BJ (cell line): Measurements from ENCODE around the gene SERGEF. TPM values are rescaled to one million over a fixed set of nuclear protein-coding genes. Genes with fewer than 3 reads are reported as not detected.

Experiments
- CTCF ChIA-PET: fragments of 350-600 bp; formaldehyde crosslinking; extraction: SDS; loops from one replicate; lab custom pipeline; 2021; ENCODE audit warnings: antibody characterized with exemption, inconsistent platforms; lab: Yijun Ruan, JAX
- POLR2A ChIA-PET: fragments of 300-600 bp; sonication (Branson Sonifier 250); formaldehyde crosslinking; extraction: SDS; loops from one replicate; lab custom pipeline; 2021; ENCODE audit warnings: antibody characterized with exemption; lab: Charles Lee
- DNase-seq: peaks from one replicate; pipeline ENCODE4 v3.0.0-alpha.2; 2011; ENCODE audit warnings: low read depth
- H3K27me3 ChIP-seq: 2 replicates; pipeline ENCODE4 v1.6.0; 2011; ENCODE audit warnings: low read length; ENCODE audit not compliant: control insufficient read depth, insufficient read depth
- H3K36me3 ChIP-seq: 2 replicates; pipeline ENCODE4 v1.5.1; 2011; ENCODE audit warnings: low read length; ENCODE audit not compliant: control insufficient read depth, insufficient read depth
- H3K4me3 ChIP-seq: 2 replicates; pipeline ENCODE4 v1.5.1; 2011; ENCODE audit warnings: low read depth, mild to moderate bottlenecking, control low read depth, low read length
- polyA plus RNA-seq: library from polyadenylated mRNA; depleted of rRNA; stranded (reverse); fragments of >200 nt; gene quantifications from 2 replicates; pipeline ENCODE4 v1.2.3, GENCODE V29; 2011
- TF ChIP-seq, protein P1 (sequence below): IDR thresholded peaks from 2 replicates; pipeline ENCODE4 v1.5.1; 2011; ENCODE audit warnings: low read depth, mild to moderate bottlenecking, control low read depth, inconsistent platforms, low read length, moderate library complexity; ENCODE audit not compliant: insufficient read depth

Gene SERGEF
- polyA plus RNA-seq, 1 experiment, result 17.4 TPM

DNA sequence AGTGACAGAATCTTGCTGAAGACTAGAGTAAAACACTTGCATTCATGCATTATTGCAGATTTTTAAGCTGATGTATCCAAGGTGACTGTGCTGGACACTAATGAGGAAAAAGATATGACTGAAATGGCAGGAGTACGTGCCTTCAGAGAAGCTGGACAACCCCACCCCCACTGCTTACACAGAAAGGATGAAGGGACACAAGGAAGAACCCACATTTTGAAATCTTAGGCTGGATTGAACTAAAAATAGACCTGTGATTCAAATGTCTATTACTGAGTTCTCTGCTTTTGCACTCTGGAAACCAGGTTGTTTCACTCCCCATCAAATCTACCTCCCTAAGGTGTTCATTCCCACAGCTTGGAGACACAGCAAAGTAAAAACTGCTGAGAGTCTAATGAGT, 161.2 kb downstream of the SERGEF start:
- CTCF ChIA-PET, result interaction anchor here (1.0 to 1.3 kb wide), 2 partner anchors 11 to 12 kb away, joined by 3 to 4 read pairs; no protein-coding TSS in a partner anchor
- POLR2A ChIA-PET, result no interaction called here
- H3K27me3 ChIP-seq, result no peaks in the 10 kb centered on the region
- no peak for DNase-seq
- TF ChIP-seq, protein P1, sequence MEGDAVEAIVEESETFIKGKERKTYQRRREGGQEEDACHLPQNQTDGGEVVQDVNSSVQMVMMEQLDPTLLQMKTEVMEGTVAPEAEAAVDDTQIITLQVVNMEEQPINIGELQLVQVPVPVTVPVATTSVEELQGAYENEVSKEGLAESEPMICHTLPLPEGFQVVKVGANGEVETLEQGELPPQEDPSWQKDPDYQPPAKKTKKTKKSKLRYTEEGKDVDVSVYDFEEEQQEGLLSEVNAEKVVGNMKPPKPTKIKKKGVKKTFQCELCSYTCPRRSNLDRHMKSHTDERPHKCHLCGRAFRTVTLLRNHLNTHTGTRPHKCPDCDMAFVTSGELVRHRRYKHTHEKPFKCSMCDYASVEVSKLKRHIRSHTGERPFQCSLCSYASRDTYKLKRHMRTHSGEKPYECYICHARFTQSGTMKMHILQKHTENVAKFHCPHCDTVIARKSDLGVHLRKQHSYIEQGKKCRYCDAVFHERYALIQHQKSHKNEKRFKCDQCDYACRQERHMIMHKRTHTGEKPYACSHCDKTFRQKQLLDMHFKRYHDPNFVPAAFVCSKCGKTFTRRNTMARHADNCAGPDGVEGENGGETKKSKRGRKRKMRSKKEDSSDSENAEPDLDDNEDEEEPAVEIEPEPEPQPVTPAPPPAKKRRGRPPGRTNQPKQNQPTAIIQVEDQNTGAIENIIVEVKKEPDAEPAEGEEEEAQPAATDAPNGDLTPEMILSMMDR, result no peak
- no peak overlapping the region for H3K4me3 ChIP-seq
- no peaks in the 10 kb centered on the region for H3K36me3 ChIP-seq

DNA sequence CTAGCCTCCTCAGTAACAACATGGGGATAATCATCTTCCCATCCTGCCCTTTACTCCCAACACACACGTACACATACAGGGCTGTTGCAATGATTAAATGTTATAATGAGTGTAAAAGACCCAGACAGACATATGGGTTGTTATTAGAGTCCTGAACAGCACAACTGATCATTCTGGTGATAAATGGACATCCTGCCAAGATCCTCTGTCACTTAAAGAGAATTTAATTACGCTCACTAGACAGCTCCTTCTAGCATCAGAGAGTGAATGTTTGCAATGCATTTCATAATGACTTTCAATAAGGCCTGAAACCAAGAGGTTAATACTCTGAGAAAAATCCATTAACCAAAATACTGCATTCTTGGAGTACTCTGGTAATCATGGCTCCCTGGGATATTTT, 162.5 kb downstream of the SERGEF start:
- DNase-seq, result no peak
- Histone ChIP-seq H3K36me3 (no peaks in the 10 kb centered on the region), H3K27me3 (no peaks in the 10 kb centered on the region), H3K4me3 (no peak overlapping the region)
- TF ChIP-seq, protein P1, result no peak
- ChIA-PET CTCF (interaction anchor here (2.4 kb wide), 1 partner anchor 11 kb away, joined by 8 read pairs; no protein-coding TSS in a partner anchor), POLR2A (no interaction called here)

DNA sequence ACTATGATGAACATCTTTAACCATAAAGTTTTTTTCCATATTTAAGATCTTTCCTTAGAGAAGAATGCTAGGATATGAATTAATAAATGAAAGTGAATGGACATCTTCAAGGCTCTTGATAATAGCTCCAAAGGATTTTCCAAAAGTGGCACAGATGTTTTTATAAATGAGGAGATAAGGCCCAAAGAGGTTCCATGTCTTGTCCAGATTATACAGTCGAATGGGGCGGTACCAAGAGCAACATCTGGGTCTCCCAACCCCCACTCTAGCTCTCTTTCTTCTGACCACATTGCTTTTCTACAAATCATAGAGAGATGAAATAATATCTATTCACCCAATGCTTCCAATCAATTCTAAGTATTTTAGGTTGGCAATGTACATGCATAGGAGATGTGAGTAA, 164.1 kb downstream of the SERGEF start:
- CTCF ChIA-PET, result interaction anchor here (1.4 to 2.4 kb wide), 2 partner anchors 12 to 118 kb away, joined by 3 to 8 read pairs; no protein-coding TSS in a partner anchor
- DNase-seq, result no peak
- POLR2A ChIA-PET, result no interaction called here
- no peaks in the 10 kb centered on the region for H3K36me3 ChIP-seq
- no peaks in the 10 kb centered on the region for H3K27me3 ChIP-seq
- TF ChIP-seq, protein P1, result no peak
- H3K4me3 ChIP-seq, result no peak overlapping the region

DNA sequence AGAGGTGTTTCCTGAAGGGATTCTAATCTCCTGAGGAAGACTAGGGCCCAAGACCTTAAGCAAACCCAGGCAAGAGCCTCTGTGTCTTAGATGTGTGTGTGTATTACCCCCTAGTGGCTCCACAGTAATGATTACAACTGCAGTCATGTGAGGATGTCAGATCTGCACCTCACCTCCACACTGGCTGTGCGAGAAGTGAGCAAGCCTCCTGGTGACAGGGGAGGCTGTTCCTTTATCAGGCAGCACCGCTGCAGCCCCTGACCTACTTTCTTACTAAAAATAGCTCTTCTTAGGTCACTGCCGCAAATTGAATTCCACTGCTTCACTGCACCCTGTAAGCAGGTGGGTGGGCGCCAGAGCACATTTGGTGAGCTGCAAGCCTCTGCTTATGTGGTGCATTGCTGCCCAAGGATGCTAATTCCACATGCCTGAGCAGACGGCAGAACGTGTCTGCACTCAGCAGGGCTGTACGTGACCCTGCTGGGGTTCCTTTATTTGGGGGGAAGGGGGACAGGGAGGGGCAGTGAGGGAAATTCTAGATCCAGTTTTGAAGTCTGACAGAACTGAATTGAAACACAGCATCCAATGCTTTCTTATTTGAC, 165.9 kb downstream of the SERGEF start:
- H3K36me3 ChIP-seq, result no peaks in the 10 kb centered on the region
- TF ChIP-seq, protein P1, result no peak
- DNase-seq, result no peak
- H3K27me3 ChIP-seq, result no peaks in the 10 kb centered on the region
- ChIA-PET POLR2A (no interaction called here), CTCF (interaction anchor here (1.3 to 1.7 kb wide), 2 partner anchors 116 to 132 kb away, joined by 4 to 5 read pairs; no protein-coding TSS in a partner anchor)
- H3K4me3 ChIP-seq, result no peak overlapping the region

DNA sequence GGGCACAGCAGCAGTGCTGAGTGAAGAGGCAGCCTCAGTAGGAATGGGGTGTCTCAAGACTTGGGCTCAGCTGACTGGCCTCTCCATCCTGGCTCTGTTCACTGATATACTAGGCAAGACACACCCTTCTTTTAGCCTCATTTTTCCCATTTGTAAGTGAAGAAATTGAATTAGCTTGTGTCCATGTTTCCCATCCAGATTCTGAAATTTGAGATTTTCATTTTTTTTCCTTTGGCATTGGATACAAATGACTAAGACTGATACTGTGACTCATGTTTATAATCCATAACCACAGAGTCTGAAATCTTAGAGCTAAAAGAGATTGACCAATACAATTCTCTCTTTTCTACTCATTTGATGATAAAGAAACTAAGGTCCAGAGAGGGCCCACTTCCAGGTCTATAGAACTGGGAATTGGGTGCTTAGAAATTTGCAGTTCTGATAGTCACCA, 167.4 kb downstream of the SERGEF start:
- TF ChIP-seq, protein P1, result no peak
- Histone ChIP-seq H3K36me3 (no peaks in the 10 kb centered on the region), H3K27me3 (no peaks in the 10 kb centered on the region), H3K4me3 (no peak overlapping the region)
- POLR2A ChIA-PET, result interaction anchor here (0.6 kb wide), 1 partner anchor 588 kb away, joined by 3 read pairs; no protein-coding TSS in a partner anchor
- peak; percentile 30 for DNase-seq
- CTCF ChIA-PET, result interaction anchor here (1.0 to 1.5 kb wide), 7 partner anchors 12 to 133 kb away, joined by 3 to 6 read pairs (median 3); no protein-coding TSS in a partner anchor
